ENCODE measurements around the gene TGFA. TPM values are rescaled to one million over a fixed set of nuclear protein-coding genes. Genes with fewer than 3 reads are reported as not detected.

The TGFA gene
- total RNA-seq, 1 donor, result not detected

DNA sequence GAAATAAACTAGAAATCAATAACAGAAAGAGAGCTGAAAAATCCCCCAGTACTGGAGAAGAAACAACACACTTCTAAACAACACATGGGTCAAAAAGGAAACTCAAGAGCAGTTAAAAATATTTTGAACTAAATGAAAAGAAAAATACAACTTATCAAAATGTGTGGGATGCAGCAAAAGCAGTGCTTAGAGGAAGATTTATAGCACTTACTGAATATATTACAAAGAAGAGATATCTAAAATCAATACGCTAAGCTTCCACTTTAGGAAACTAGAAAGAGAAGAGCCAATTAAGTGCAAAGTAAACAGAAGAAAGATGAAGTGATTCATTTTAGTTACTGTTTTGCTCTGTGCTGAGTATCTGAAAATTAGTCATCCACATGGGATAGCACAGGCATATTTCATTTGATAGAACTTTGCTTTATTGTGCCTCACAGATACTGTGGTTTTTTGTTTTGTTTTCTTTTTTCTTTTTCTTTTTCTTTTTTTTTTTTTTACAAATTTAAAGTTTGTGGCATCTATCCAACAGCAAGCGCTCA, 17.0 kb downstream of the TGFA start:
- TF ChIP-seq, protein P1, sequence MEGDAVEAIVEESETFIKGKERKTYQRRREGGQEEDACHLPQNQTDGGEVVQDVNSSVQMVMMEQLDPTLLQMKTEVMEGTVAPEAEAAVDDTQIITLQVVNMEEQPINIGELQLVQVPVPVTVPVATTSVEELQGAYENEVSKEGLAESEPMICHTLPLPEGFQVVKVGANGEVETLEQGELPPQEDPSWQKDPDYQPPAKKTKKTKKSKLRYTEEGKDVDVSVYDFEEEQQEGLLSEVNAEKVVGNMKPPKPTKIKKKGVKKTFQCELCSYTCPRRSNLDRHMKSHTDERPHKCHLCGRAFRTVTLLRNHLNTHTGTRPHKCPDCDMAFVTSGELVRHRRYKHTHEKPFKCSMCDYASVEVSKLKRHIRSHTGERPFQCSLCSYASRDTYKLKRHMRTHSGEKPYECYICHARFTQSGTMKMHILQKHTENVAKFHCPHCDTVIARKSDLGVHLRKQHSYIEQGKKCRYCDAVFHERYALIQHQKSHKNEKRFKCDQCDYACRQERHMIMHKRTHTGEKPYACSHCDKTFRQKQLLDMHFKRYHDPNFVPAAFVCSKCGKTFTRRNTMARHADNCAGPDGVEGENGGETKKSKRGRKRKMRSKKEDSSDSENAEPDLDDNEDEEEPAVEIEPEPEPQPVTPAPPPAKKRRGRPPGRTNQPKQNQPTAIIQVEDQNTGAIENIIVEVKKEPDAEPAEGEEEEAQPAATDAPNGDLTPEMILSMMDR (IDR thresholded peaks at IDR 0.05; ENCODE audit: insufficient read depth, low read depth, low read length), result no peak
- H3K4me3 ChIP-seq (ENCODE audit: low read depth, low read length), result no peak overlapping the region
- DNase-seq (ENCODE audit: low read depth), result no peak

DNA sequence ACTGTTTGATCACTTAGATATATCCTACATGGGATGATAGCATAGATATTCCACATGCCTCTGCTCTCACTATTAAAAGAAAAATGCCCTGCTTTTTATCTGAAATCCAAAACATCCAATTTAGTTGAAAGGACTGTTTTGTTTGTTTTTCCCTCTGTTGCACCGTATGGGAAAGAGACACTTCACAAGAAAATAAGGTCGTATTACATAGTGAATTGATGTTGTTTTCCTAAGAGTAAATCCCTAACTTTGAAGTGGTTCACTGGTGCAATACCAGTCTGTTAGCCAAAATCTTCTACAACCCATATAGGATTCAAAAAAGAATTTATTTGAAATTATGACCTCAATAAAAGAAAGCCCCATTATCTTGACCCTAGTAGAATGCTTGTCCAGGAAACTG, 18.1 kb downstream of the TGFA start:
- no peak for DNase-seq (ENCODE audit: low read depth)
- H3K4me3 ChIP-seq (ENCODE audit: low read depth, low read length), result no peak overlapping the region
- TF ChIP-seq, protein P1 (IDR thresholded peaks at IDR 0.05; ENCODE audit: insufficient read depth, low read depth, low read length), result no peak

DNA sequence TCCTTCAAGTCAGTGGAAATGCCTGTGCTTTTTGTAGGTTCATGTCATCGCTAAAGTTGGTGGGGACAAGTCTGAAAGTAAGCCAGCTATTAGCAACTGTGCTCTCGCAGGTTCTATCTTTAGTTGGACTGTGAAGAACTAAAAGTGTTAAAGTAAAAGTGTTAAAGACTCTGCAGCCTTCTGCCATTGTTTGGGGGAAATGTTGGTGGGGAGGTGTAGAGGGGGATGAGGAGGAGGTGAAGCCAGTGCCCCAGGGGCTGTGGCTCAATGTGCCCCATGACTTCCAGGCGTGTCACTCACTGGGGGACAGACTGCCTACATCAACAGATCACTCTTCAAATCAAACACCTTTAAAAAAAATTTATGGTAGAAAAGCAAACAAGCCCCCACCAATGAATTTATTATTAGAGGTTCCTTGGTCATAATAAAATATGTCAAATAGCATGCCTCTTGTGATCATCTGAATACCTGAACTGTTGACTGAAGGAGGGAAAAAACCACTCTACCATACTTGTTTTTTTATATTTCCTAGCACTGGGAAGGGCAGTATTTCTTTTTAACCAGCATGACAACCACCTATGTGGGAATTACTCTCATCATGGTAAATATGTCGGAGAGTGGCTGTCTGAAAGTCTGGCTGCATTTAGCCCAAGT, 19.3 kb downstream of the TGFA start:
- H3K4me3 ChIP-seq (ENCODE audit: low read depth, low read length), result no peak overlapping the region
- TF ChIP-seq, protein P1 (IDR thresholded peaks at IDR 0.05; ENCODE audit: insufficient read depth, low read depth, low read length), result no peak
- DNase-seq (ENCODE audit: low read depth), result no peak

DNA sequence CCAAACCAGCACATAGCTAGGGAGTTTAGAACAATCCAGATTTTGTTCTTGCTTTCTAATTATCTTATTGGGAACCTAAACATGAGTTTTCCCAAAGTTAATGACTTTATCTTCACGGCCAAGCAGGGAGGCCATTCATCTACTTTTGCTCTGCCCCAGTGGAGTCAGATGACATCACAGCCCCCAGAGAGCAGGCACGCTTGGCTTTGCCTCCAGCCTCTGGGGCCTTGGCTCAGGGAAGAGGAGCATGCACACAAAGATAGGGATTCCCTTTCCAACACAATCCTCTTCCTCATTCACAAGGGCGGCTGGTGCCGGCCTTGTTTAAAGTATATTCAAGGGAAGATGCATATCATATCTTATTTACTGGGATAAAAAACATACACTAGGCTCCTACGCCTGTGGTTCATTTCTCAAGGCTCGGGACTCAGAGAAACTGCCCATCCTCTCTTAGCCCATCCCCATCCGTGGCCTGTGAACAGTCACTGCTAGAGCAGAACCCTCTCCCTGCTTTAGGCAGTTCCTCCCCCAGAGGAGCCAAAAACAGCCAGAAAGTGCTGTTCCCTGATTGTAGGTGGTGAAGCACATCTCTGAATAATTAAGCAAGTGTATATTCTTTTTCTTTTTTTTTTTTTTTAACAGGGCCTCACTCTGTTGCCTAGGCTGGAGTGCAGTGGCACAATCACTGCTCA, 21.2 kb downstream of the TGFA start:
- TF ChIP-seq, protein P1 (IDR thresholded peaks at IDR 0.05; ENCODE audit: insufficient read depth, low read depth, low read length), result no peak
- DNase-seq (ENCODE audit: low read depth), result no peak
- H3K4me3 ChIP-seq (ENCODE audit: low read depth, low read length), result no peak overlapping the region

DNA sequence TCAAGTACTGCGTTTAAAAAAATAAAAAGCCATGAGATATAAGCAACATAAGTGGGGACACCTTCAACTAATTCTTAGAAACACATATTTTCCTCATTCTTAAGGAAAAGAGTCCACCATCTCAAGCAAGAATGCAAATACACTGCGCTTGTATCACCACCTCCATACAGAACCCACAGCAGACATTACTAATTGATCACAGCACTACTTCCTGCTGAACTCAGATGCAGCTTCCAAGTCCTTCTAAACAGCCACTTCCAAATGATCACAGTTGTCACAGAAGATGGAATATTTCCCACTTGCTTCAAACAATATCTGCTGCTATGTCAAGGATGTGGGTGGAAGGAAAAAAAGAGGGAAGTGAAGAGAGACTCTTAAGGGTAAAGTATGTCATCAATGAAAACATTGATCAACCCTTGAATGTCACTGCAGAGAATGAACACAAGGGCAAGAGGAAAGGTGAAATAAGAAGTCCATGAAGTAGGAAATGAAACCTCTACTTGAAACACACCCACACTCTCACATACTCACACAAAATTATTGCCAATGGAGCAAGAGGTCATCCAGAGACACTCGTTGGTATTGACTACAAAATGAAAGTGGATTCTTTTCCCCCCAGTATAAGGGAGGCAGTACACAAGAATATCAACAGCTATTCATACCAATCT, 22.1 kb downstream of the TGFA start:
- TF ChIP-seq, protein P1 (IDR thresholded peaks at IDR 0.05; ENCODE audit: insufficient read depth, low read depth, low read length), result no peak
- no peak overlapping the region for H3K4me3 ChIP-seq (ENCODE audit: low read depth, low read length)
- no peak for DNase-seq (ENCODE audit: low read depth)

DNA sequence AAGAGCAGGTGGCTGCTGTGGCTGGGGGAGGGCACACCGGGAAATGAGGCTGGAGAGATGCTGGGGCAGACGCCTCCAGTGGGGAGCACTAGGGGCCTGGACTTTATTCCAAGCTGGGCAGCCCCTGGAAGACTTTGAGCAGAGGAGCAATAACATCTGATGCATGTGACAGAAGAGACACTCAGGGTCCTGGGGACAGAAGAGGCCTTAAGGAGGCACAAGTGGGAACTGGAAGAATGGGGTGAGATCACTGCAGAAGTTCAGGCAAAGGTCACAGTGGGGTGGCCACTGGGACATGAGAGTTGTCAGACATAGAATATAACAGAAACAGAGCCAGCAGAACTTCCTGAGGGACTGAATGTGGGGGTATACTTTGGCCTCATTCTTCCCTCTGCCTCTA, 24.0 kb downstream of the TGFA start:
- H3K4me3 ChIP-seq (ENCODE audit: low read depth, low read length), result no peak overlapping the region
- TF ChIP-seq, protein P1 (IDR thresholded peaks at IDR 0.05; ENCODE audit: insufficient read depth, low read depth, low read length), result no peak
- no peak for DNase-seq (ENCODE audit: low read depth)

All from fibroblast of villous mesenchyme (primary cell).